Measurements from ENCODE around the gene NOBOX. TPM values are rescaled to one million over a fixed set of nuclear protein-coding genes. Genes with fewer than 3 reads are reported as not detected.
"Not testable (repeated sequence)": the region's sequence is repeated elsewhere in the genome, so short reads cannot be mapped to it uniquely, and the experiment has no call there.

The NOBOX gene
- total and polyA plus RNA-seq, 4 donors = not detected

GRCh38 chr7:144356185-144356584 lies 47.3 kb downstream of the NOBOX start:
- not testable (repeated sequence) for ATAC-seq (ENCODE audit: insufficient read depth, low FRiP score); H3K4me3 ChIP-seq; H3K27me3 ChIP-seq (ENCODE audit: control insufficient read depth in 3 of 3, insufficient read depth in 3 of 3, low read length in 2 of 3); DNase-seq; H3K4me1 ChIP-seq (ENCODE audit: control insufficient read depth in 5 of 5, insufficient read depth in 5 of 5, low read length in 5 of 5); H3K36me3 ChIP-seq (ENCODE audit: control insufficient read depth in 4 of 4, insufficient read depth in 4 of 4, low read length in 4 of 4); H3K9me3 ChIP-seq (ENCODE audit: control insufficient read depth in 4 of 4, insufficient read depth in 3 of 4, low read length in 3 of 4); H3K9ac ChIP-seq (ENCODE audit: insufficient read depth in 1 of 2, low read length in 2 of 2); H3K27ac ChIP-seq (ENCODE audit: low read depth in 1 of 2, low read length in 1 of 2)
- WGBS, 2 donors = no CpG with 5 or more reads among the region's 6 CpGs

- H3K4me1 ChIP-seq (ENCODE audit: control insufficient read depth in 5 of 5, insufficient read depth in 5 of 5, low read length in 5 of 5); H3K9ac ChIP-seq (ENCODE audit: insufficient read depth in 1 of 2, low read length in 2 of 2); H3K4me3 ChIP-seq; H3K27me3 ChIP-seq (ENCODE audit: control insufficient read depth in 3 of 3, insufficient read depth in 3 of 3, low read length in 2 of 3); H3K36me3 ChIP-seq (ENCODE audit: control insufficient read depth in 4 of 4, insufficient read depth in 4 of 4, low read length in 4 of 4); DNase-seq; H3K9me3 ChIP-seq (ENCODE audit: control insufficient read depth in 4 of 4, insufficient read depth in 3 of 4, low read length in 3 of 4); H3K27ac ChIP-seq (ENCODE audit: low read depth in 1 of 2, low read length in 1 of 2): not testable (repeated sequence)
- no CpG with 5 or more reads among the region's 50 CpGs for WGBS, 2 donors
- peak; percentile 93 for ATAC-seq (ENCODE audit: insufficient read depth, low FRiP score)
These were observed 48.2 kb downstream of the NOBOX start, which contains the start of gene ARHGEF5 for GRCh38 chr7:144355176-144355822. TSS of gene ARHGEF5 (plus strand) at chr7:144355402. CDS start at chr7:144362670, 7,268 bp downstream.

DNA sequence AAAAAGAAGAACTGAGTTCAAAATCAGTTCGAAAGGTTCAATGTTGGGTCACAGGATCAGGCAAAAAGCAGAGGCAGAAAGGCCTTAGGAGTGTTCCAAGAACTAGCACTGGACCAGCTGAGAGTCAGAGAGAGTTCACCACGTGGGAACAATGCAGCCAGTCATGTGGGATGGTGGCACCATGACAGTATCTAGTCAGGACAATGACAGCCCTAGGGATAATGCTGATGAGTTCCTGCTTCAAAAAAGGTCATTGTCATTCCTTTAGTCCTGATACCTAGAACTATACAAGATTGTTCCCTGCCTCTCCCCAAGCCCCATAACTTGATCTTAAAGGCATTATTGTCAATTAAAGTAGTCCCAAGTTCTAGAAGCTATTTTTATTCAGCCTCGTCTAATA lies 51.8 kb downstream of the NOBOX start:
- WGBS, 2 donors = 72 to 79% methylated on average over 2 of the region's 3 CpGs
- not testable (repeated sequence) for H3K27me3 ChIP-seq (ENCODE audit: control insufficient read depth in 3 of 3, insufficient read depth in 3 of 3, low read length in 2 of 3); H3K4me1 ChIP-seq (ENCODE audit: control insufficient read depth in 5 of 5, insufficient read depth in 5 of 5, low read length in 5 of 5); ATAC-seq (ENCODE audit: insufficient read depth, low FRiP score); H3K27ac ChIP-seq (ENCODE audit: low read depth in 1 of 2, low read length in 1 of 2); H3K4me3 ChIP-seq; H3K9me3 ChIP-seq (ENCODE audit: control insufficient read depth in 4 of 4, insufficient read depth in 3 of 4, low read length in 3 of 4); H3K9ac ChIP-seq (ENCODE audit: insufficient read depth in 1 of 2, low read length in 2 of 2); H3K36me3 ChIP-seq (ENCODE audit: control insufficient read depth in 4 of 4, insufficient read depth in 4 of 4, low read length in 4 of 4)
- DNase-seq = peak in 2 of 3 donors; percentile 0 to 9

- not testable (repeated sequence) for H3K27ac ChIP-seq (ENCODE audit: low read depth in 1 of 2, low read length in 1 of 2); DNase-seq; H3K36me3 ChIP-seq (ENCODE audit: control insufficient read depth in 4 of 4, insufficient read depth in 4 of 4, low read length in 4 of 4); H3K27me3 ChIP-seq (ENCODE audit: control insufficient read depth in 3 of 3, insufficient read depth in 3 of 3, low read length in 2 of 3); H3K4me3 ChIP-seq; ATAC-seq (ENCODE audit: insufficient read depth, low FRiP score); H3K9me3 ChIP-seq (ENCODE audit: control insufficient read depth in 4 of 4, insufficient read depth in 3 of 4, low read length in 3 of 4); H3K9ac ChIP-seq (ENCODE audit: insufficient read depth in 1 of 2, low read length in 2 of 2); H3K4me1 ChIP-seq (ENCODE audit: control insufficient read depth in 5 of 5, insufficient read depth in 5 of 5, low read length in 5 of 5)
- no CpG with 5 or more reads among the region's 1 CpG for WGBS, 2 donors
These were observed 54.9 kb downstream of the NOBOX start for GRCh38 chr7:144348625-144349024.

Small RNA genes lying within 50 kb of the gene (small RNA-seq; reads per million reads assigned to genes)
- gene RNU6ATAC40P (ENCODE audit: low replicate concordance) = not detected

Other genes starting within 250 kb of the NOBOX start
- gene CTAGE4, start 220.2 kb downstream of the NOBOX start, total RNA-seq = 1 to 10 TPM; 4.4 to 8.2 TPM
- gene CTAGE4, start 220.2 kb downstream of the NOBOX start, polyA plus RNA-seq = 1 to 10 TPM in 1 of 2 donors, under 1 TPM in 1; 0.16 to 4.3 TPM
- 10 to 100 TPM in 1 of 2 donors, 1 to 10 TPM in 1; 9.0 to 10.8 TPM for gene ARHGEF35, start 207.9 kb downstream of the NOBOX start, total RNA-seq
- 10 to 100 TPM in 1 of 2 donors, 1 to 10 TPM in 1; 8.4 to 12.4 TPM for gene ARHGEF35, start 207.9 kb downstream of the NOBOX start, polyA plus RNA-seq
- under 1 TPM in 1 of 2 donors, not detected in 1; 0.26 TPM for gene OR2A42, start 164.1 kb downstream of the NOBOX start, total RNA-seq
- gene OR2A42, start 164.1 kb downstream of the NOBOX start, polyA plus RNA-seq = under 1 TPM; 0.02 to 0.04 TPM
- gene OR2A7, start 138.9 kb downstream of the NOBOX start, total RNA-seq = 10 to 100 TPM in 1 of 2 donors, 1 to 10 TPM in 1; 6.5 to 19.5 TPM
- 1 to 10 TPM; 1.3 to 2.0 TPM for gene OR2A7, start 138.9 kb downstream of the NOBOX start, polyA plus RNA-seq
- 1 to 10 TPM in 1 of 2 donors, under 1 TPM in 1; 0.92 to 2.4 TPM for gene CTAGE8, start 134.4 kb downstream of the NOBOX start, total RNA-seq
- under 1 TPM in 1 of 2 donors, not detected in 1; 0.76 TPM for gene CTAGE8, start 134.4 kb downstream of the NOBOX start, polyA plus RNA-seq
- gene OR2A1, start 91.3 kb downstream of the NOBOX start, total RNA-seq = not detected
- under 1 TPM; 0.18 to 0.23 TPM for gene OR2A1, start 91.3 kb downstream of the NOBOX start, polyA plus RNA-seq
- gene ARHGEF5, start 48.3 kb downstream of the NOBOX start, total RNA-seq = 10 to 100 TPM; 21.7 to 27.1 TPM
- gene ARHGEF5, start 48.3 kb downstream of the NOBOX start, polyA plus RNA-seq = 1 to 10 TPM; 4.5 to 9.6 TPM

Data from lung (tissue), 11 donors.